GM18526 (cell line): ENCODE data around the gene GNAS.

ENCODE experiments used
- POLR2A ChIP-seq: IDR thresholded peaks from 3 replicates; pipeline ENCODE4 v1.6.1; 2011; ENCODE audit not compliant: insufficient read length; ENCODE audit errors: extremely low read depth

GNAS gene

GRCh38 chr20:58852543-58853271, at the start of gene GNAS:
TSS of gene GNAS (plus strand) at chr20:58852716.
- TF ChIP-seq POLR2A = no peak

DNA sequence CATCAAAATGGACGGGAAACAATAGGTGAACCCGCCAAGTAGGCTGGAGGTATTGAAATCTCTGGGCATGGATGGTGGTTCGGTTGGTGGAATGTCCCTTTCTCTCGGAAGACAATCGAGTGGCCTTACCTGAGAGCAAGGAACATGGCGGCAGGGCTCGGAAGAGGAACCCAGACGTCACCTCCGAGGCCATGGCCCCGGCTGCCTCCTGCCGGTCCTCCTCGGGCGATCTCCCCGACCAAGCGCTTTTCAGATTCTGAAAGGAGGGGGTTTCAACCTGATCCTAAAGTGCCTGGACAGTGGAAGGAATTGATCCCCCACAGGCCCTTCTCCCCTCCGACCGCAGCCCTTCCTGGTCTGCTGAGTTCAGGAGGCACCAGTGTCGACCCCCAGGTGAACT, 49.0 kb upstream of the GNAS start:
- no peak for TF ChIP-seq POLR2A

DNA sequence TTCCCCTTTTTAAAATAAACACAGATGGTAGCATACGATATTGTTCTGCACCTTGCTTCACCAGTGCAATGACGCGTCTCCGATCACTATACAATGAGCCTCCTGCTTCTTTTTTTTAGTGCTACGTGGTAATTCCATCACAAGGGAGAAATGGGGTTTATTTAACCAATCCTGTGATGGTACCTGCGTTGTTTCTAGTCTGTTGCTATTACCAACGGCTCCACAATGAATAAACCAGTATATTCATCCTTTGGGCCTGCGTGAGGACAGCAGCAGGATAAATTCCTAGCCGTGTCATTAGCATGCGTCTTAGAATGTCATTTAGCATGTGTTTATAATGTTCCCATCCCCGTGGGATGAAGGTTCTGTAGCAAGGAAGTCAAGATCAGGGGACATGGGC, 44.7 kb upstream of the GNAS start:
- TF ChIP-seq POLR2A = no peak

DNA sequence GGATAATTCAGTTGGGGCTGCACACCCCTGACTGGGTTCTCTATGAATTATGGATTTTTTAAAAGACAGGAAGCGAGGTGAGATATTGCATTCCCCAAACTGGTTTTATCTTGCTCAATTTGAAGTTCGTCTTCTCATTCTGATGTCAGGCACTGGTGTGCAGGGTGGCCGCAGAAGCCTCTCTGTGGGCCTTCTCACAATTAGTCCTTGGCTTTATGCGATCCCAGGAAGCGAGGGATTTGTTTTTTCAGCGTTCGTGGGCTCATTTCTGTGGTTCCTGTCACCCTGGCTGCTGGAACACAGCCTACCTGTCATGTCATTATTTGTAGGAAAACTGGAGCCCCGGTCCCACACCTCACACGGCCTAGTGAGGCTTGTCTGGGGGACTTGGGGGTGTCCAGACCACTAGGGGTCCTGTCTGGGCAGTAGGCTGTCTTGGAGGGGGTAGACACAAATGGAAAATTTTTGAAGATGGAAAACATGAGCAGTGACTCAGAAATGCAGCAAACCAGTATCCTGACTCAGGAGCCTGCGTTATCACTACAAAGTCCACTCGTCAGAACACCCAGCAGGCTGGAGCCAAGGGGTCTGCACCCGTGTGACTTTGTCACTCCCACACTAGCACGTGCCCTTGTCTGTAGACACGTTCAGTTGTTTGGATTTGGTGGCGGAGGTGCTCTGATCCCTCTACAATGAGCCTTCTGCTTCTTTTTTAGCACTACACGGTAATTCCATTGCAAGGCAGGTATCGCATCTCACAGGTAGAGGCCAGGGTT, 44.1 kb upstream of the GNAS start:
- TF ChIP-seq POLR2A = no peak

GRCh38 chr20:58810116-58810878, 42.2 kb upstream of the GNAS start:
- no peak for TF ChIP-seq POLR2A

GRCh38 chr20:58810879-58811250, 41.7 kb upstream of the GNAS start:
- TF ChIP-seq POLR2A = no peak

GRCh38 chr20:58811334-58811733, 41.2 kb upstream of the GNAS start:
- TF ChIP-seq POLR2A = no peak

GRCh38 chr20:58813369-58813768, 39.1 kb upstream of the GNAS start:
- no peak for TF ChIP-seq POLR2A

- TF ChIP-seq POLR2A = no peak
Measured at GRCh38 chr20:58815448-58815847, 37.1 kb upstream of the GNAS start.

- no peak for TF ChIP-seq POLR2A
Measured at GRCh38 chr20:58816051-58816450, 36.5 kb upstream of the GNAS start.

- TF ChIP-seq POLR2A = no peak
Measured at GRCh38 chr20:58816957-58817651, 35.4 kb upstream of the GNAS start.

- TF ChIP-seq POLR2A = no peak
Measured at GRCh38 chr20:58817748-58818147, 34.8 kb upstream of the GNAS start.

GRCh38 chr20:58818586-58819285, 33.8 kb upstream of the GNAS start:
- no peak for TF ChIP-seq POLR2A

DNA sequence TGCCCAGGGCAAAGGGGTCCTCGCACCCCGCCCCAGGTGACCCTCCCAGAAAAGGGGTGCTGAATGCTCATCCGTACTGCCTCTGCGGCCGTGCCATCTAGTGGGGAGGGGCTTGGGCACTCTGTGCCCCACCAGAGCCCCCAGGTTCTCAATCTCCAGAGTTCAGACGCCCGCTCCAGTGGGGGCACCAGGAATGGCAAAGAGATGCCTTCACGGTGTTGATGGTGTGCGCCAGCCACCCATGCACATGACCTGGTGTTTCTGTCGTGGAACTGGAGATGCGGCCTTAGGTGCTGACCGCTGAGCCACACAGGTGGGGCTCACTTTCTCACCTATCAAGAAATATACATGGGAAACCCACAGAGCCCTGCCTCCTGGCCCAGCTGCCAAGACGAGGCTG, 32.6 kb upstream of the GNAS start:
- no peak for TF ChIP-seq POLR2A

GRCh38 chr20:58822149-58822548, 30.4 kb upstream of the GNAS start:
- TF ChIP-seq POLR2A = no peak
